GM18511 (cell line): ENCODE data around the gene GPAT3.
"Not testable (repeated sequence)": the region's sequence is repeated elsewhere in the genome, so short reads cannot be mapped to it uniquely, and the experiment has no call there.

Source experiments
- ATAC-seq: cut with Tn5 transposase; IDR thresholded peaks from one replicate; pipeline ENCODE4 v1.9.1; 2021; ENCODE audit warnings: mild to moderate bottlenecking, moderate library complexity; ENCODE audit not compliant: unreplicated experiment

GPAT3 gene

GRCh38 chr4:83548151-83548905 is 12.4 kb downstream of the GPAT3 start:
- peak; percentile 87 for ATAC-seq

GRCh38 chr4:83552083-83552482 is 16.2 kb downstream of the GPAT3 start:
- ATAC-seq: no peak

- ATAC-seq: peak; percentile 75
These were observed 17.0 kb downstream of the GPAT3 start for GRCh38 chr4:83552924-83553323.

- ATAC-seq: no peak
These were observed 20.2 kb downstream of the GPAT3 start for GRCh38 chr4:83556006-83556707.

GRCh38 chr4:83556816-83557215 is 20.9 kb downstream of the GPAT3 start:
- no peak for ATAC-seq

GRCh38 chr4:83558059-83558653 is 22.2 kb downstream of the GPAT3 start:
- no peak for ATAC-seq

- peak; percentile 55 for ATAC-seq
These were observed 22.8 kb downstream of the GPAT3 start for GRCh38 chr4:83558680-83559079.

- ATAC-seq: no peak
These were observed 24.6 kb downstream of the GPAT3 start for GRCh38 chr4:83560523-83560922.

- ATAC-seq: no peak
These were observed 25.5 kb downstream of the GPAT3 start for GRCh38 chr4:83561381-83561780.

- no peak for ATAC-seq
These were observed 28.1 kb downstream of the GPAT3 start for GRCh38 chr4:83563998-83564397.

- ATAC-seq: no peak
These were observed 32.2 kb downstream of the GPAT3 start for GRCh38 chr4:83568062-83568461.

GRCh38 chr4:83569429-83569828 is 33.5 kb downstream of the GPAT3 start:
- ATAC-seq: peak; percentile 5

GRCh38 chr4:83569987-83570386 is 34.1 kb downstream of the GPAT3 start:
- peak; percentile 94 for ATAC-seq

- no peak for ATAC-seq
These were observed 36.9 kb downstream of the GPAT3 start for GRCh38 chr4:83572848-83573247.

- no peak for ATAC-seq
These were observed 38.3 kb downstream of the GPAT3 start for GRCh38 chr4:83574247-83574646.

GRCh38 chr4:83576237-83576636 is 40.3 kb downstream of the GPAT3 start:
- ATAC-seq: not testable (repeated sequence)

- ATAC-seq: peak; percentile 85
These were observed 45.7 kb downstream of the GPAT3 start for GRCh38 chr4:83581411-83582288.

GRCh38 chr4:83582289-83582785 is 46.4 kb downstream of the GPAT3 start:
- peak; percentile 80 for ATAC-seq

- ATAC-seq: no peak
These were observed 50.1 kb downstream of the GPAT3 start for GRCh38 chr4:83585982-83586508.

GRCh38 chr4:83589279-83589678 is 53.4 kb downstream of the GPAT3 start:
- no peak for ATAC-seq

GRCh38 chr4:83591056-83591455 is 55.1 kb downstream of the GPAT3 start:
- ATAC-seq: no peak
